Activated T-cell treated with anti-CD3 and anti-CD28 coated beads for 48 hours (primary cell): ENCODE data around the gene CFAP97.
"Not testable (repeated sequence)": the region's sequence is repeated elsewhere in the genome, so short reads cannot be mapped to it uniquely, and the experiment has no call there.

Experiments used
- DNase-seq: peaks from one replicate; pipeline ENCODE4 v3.0.0-alpha.2; 2020; ENCODE audit warnings: low read depth

CFAP97 gene

GRCh38 chr4:185222598-185222997 is 18.8 kb upstream of the CFAP97 start:
- DNase-seq, result no peak

- DNase-seq, result no peak
Measured at GRCh38 chr4:185221912-185222311, 18.1 kb upstream of the CFAP97 start.

GRCh38 chr4:185221491-185221890 is 17.7 kb upstream of the CFAP97 start:
- no peak for DNase-seq

GRCh38 chr4:185219551-185220344 is 15.9 kb upstream of the CFAP97 start:
- DNase-seq, result no peak

- DNase-seq, result no peak
Measured at GRCh38 chr4:185218312-185218711, 14.5 kb upstream of the CFAP97 start.

GRCh38 chr4:185217408-185217975 is 13.7 kb upstream of the CFAP97 start:
- DNase-seq, result no peak

GRCh38 chr4:185215261-185215660 is 11.5 kb upstream of the CFAP97 start:
- DNase-seq, result no peak

- DNase-seq, result no peak
Measured at GRCh38 chr4:185213877-185214276, 10.1 kb upstream of the CFAP97 start.

GRCh38 chr4:185212581-185212980 is 8.8 kb upstream of the CFAP97 start:
- no peak for DNase-seq

GRCh38 chr4:185211641-185212040 is 7.8 kb upstream of the CFAP97 start:
- no peak for DNase-seq

- DNase-seq, result no peak
Measured at GRCh38 chr4:185211035-185211434, 7.2 kb upstream of the CFAP97 start.

GRCh38 chr4:185210102-185210981 is 6.5 kb upstream of the CFAP97 start:
- DNase-seq, result peak; percentile 41

GRCh38 chr4:185209852-185210101 is 6.0 kb upstream of the CFAP97 start:
- DNase-seq, result not testable (repeated sequence)

GRCh38 chr4:185209031-185209851 is 5.4 kb upstream of the CFAP97 start, which contains the start of gene SNX25:
SNX25 (plus strand) TSS chr4:185209598; CDS start chr4:185209827, 229 bp downstream.
- DNase-seq, result peak; percentile 90

- DNase-seq, result no peak
Measured at GRCh38 chr4:185207466-185207865, 3.7 kb upstream of the CFAP97 start.

GRCh38 chr4:185205697-185206342 is 2.0 kb upstream of the CFAP97 start:
- DNase-seq, result no peak

GRCh38 chr4:185205073-185205472 is 1.3 kb upstream of the CFAP97 start:
- DNase-seq, result not testable (repeated sequence)

GRCh38 chr4:185204238-185204910 is 574 bp upstream of the CFAP97 start:
- no peak for DNase-seq

- no peak for DNase-seq
Measured at GRCh38 chr4:185202984-185203485, 765 bp downstream of the CFAP97 start.
